H9 (cell line): ENCODE measurements around the gene CD1E. TPM values are rescaled to one million over a fixed set of nuclear protein-coding genes. Genes with fewer than 3 reads are reported as not detected.

Experiments
- DNase-seq: peaks from one replicate; pipeline ENCODE4 v3.0.0-alpha.2; 2017
- H2AFZ ChIP-seq: one replicate; pipeline ENCODE4 v1.6.1; 2013; ENCODE audit warnings: mild to moderate bottlenecking, low read length, control low read depth, moderate library complexity
- H2AK5ac ChIP-seq: 2 replicates; pipeline ENCODE4 v1.6.1; 2013; ENCODE audit warnings: low read length, control low read depth, mixed read lengths; ENCODE audit not compliant: insufficient read length
- H2BK120ac ChIP-seq: one replicate; pipeline ENCODE4 v1.6.1; 2013; ENCODE audit warnings: low read depth, mild to moderate bottlenecking, low read length, control low read depth, inconsistent platforms; ENCODE audit not compliant: poor library complexity, severe bottlenecking
- H2BK12ac ChIP-seq: 2 replicates; pipeline ENCODE4 v1.6.1; 2013; ENCODE audit warnings: low read length, control low read depth, mixed read lengths, low read depth; ENCODE audit not compliant: insufficient read length
- H2BK15ac ChIP-seq: 2 replicates; pipeline ENCODE4 v1.6.1; 2013; ENCODE audit warnings: low read depth, low read length, control low read depth
- H2BK20ac ChIP-seq: one replicate; pipeline ENCODE4 v1.6.1; 2013; ENCODE audit warnings: low read depth, mild to moderate bottlenecking, low read length, control low read depth, inconsistent platforms; ENCODE audit not compliant: poor library complexity, severe bottlenecking
- H2BK5ac ChIP-seq: 2 replicates; pipeline ENCODE4 v1.6.1; 2013; ENCODE audit warnings: low read length, control low read depth, mixed read lengths; ENCODE audit not compliant: insufficient read length
- H3K14ac ChIP-seq: 2 replicates; pipeline ENCODE4 v1.6.1; 2013; ENCODE audit warnings: low read length, control low read depth; ENCODE audit not compliant: insufficient read depth
- H3K18ac ChIP-seq: 2 replicates; pipeline ENCODE4 v1.6.1; 2013; ENCODE audit warnings: low read depth, mild to moderate bottlenecking, mixed read lengths, low read length, control low read depth; ENCODE audit not compliant: insufficient read length
- H3K23ac ChIP-seq: 2 replicates; pipeline ENCODE4 v1.6.1; 2013; ENCODE audit warnings: low read length, control low read depth, mixed read lengths, low read depth; ENCODE audit not compliant: insufficient read length
- H3K23me2 ChIP-seq: 2 replicates; pipeline ENCODE4 v1.6.1; 2013; ENCODE audit warnings: low read depth, mild to moderate bottlenecking, mixed read lengths, low read length, control low read depth; ENCODE audit not compliant: insufficient read length, poor library complexity, severe bottlenecking
- H3K27ac ChIP-seq: 2 replicates; pipeline ENCODE4 v1.5.1; 2013; ENCODE audit warnings: low read length, control low read depth, mixed read lengths, low read depth; ENCODE audit not compliant: insufficient read length
- H3K27me3 ChIP-seq: 2 replicates; pipeline ENCODE4 v1.6.1; 2013; ENCODE audit warnings: low read length, control low read depth, inconsistent platforms; ENCODE audit not compliant: insufficient read depth
- H3K4ac ChIP-seq: 2 replicates; pipeline ENCODE4 v1.6.1; 2013; ENCODE audit warnings: low read depth, mild to moderate bottlenecking, control low read depth, inconsistent platforms, low read length, moderate library complexity
- H3K4me1 ChIP-seq: 2 replicates; pipeline ENCODE4 v1.6.1; 2013; ENCODE audit warnings: low read length, control low read depth, inconsistent platforms; ENCODE audit not compliant: insufficient read depth
- H3K4me2 ChIP-seq: 2 replicates; pipeline ENCODE4 v1.6.1; 2013; ENCODE audit warnings: low read length, control low read depth, mixed read lengths; ENCODE audit not compliant: insufficient read length, insufficient read depth
- H3K56ac ChIP-seq: 2 replicates; pipeline ENCODE4 v1.6.1; 2013; ENCODE audit warnings: low read depth, mild to moderate bottlenecking, mixed read lengths, low read length, control low read depth; ENCODE audit not compliant: insufficient read length
- H3K79me1 ChIP-seq: 2 replicates; pipeline ENCODE4 v1.6.1; 2013; ENCODE audit warnings: low read depth, mild to moderate bottlenecking, moderate library complexity, low read length, control low read depth, inconsistent platforms; ENCODE audit not compliant: insufficient read depth, poor library complexity, severe bottlenecking
- H3K79me2 ChIP-seq: 2 replicates; pipeline ENCODE4 v1.6.1; 2013; ENCODE audit warnings: low read length, control low read depth, inconsistent platforms; ENCODE audit not compliant: insufficient read depth
- H3K9ac ChIP-seq: 2 replicates; pipeline ENCODE4 v1.6.1; 2013; ENCODE audit warnings: low read length, control low read depth, mixed read lengths; ENCODE audit not compliant: insufficient read length; ENCODE audit errors: extremely low read depth
- H3K9me3 ChIP-seq: one replicate; pipeline ENCODE4 v1.6.1; 2013; ENCODE audit warnings: low read depth, low read length, inconsistent platforms; ENCODE audit not compliant: control insufficient read depth
- H3T11ph ChIP-seq: one replicate; pipeline ENCODE4 v1.6.1; 2013; ENCODE audit warnings: mild to moderate bottlenecking, low read length, control low read depth, inconsistent platforms
- H4K20me1 ChIP-seq: one replicate; pipeline ENCODE4 v1.6.1; 2013; ENCODE audit not compliant: control insufficient read depth, insufficient read length, insufficient read depth
- H4K5ac ChIP-seq: 2 replicates; pipeline ENCODE4 v1.6.1; 2013; ENCODE audit warnings: low read depth, mild to moderate bottlenecking, mixed read lengths, low read length, control low read depth; ENCODE audit not compliant: insufficient read length
- H4K8ac ChIP-seq: replicated peaks from 2 replicates; pipeline ENCODE4 v1.6.1; 2013; ENCODE audit warnings: low read length, control low read depth, mixed read lengths, low read depth; ENCODE audit not compliant: insufficient read length
- H4K91ac ChIP-seq: 2 replicates; pipeline ENCODE4 v1.6.1; 2013; ENCODE audit warnings: low read depth, mild to moderate bottlenecking, moderate library complexity, mixed read lengths, low read length, control low read depth; ENCODE audit not compliant: insufficient read length
- H3K27ac Mint-ChIP-seq, 3 experiments: 2 replicates in 2 of 3; 3 replicates in 1 of 3; pipeline ENCODE4 v1.8.0; 2020 to 2021; ENCODE audit warnings: mixed read lengths in 3 of 3, mild to moderate bottlenecking in 1 of 3, moderate library complexity in 1 of 3
- H3K27me3 Mint-ChIP-seq: 2 replicates; pipeline ENCODE4 v1.8.0; 2021; ENCODE audit warnings: low read depth, mild to moderate bottlenecking, moderate library complexity, mixed read lengths
- H3K36me3 Mint-ChIP-seq, 3 experiments: 2 replicates in 2 of 3; 3 replicates in 1 of 3; pipeline ENCODE4 v1.8.0; 2020 to 2021; ENCODE audit warnings: low read depth in 3 of 3, mixed read lengths in 3 of 3; ENCODE audit not compliant: insufficient read depth in 1 of 3
- H3K4me1 Mint-ChIP-seq, 2 experiments: 2 replicates each; pipeline ENCODE4 v1.8.0; 2020; ENCODE audit warnings: mixed read lengths in 2 of 2
- H3K4me3 Mint-ChIP-seq, 2 experiments: 2 replicates in 1 of 2; 3 replicates in 1 of 2; pipeline ENCODE4 v1.8.0; 2020 to 2021; ENCODE audit warnings: mild to moderate bottlenecking in 2 of 2, mixed read lengths in 2 of 2, moderate library complexity in 1 of 2
- H3K9me3 Mint-ChIP-seq, 2 experiments: 2 replicates in 1 of 2; 3 replicates in 1 of 2; pipeline ENCODE4 v1.8.0; 2020; ENCODE audit warnings: mild to moderate bottlenecking in 2 of 2, mixed read lengths in 2 of 2, moderate library complexity in 1 of 2
- CTCF ChIP-seq: fragments of 200-600 bp; sonication (generic); conservative IDR thresholded peaks from 3 replicates; pipeline ENCODE4 v1.8.0; 2021; ENCODE audit warnings: antibody characterized with exemption, mild to moderate bottlenecking
- WGBS: extraction: QIAGEN DNeasy Blood & Tissue Kit; methylation state at CpG from one replicate; pipeline ENCODE4 v1.1.7; 2013; ENCODE audit warnings: missing lambda C conversion rate, low lambda C conversion rate, mixed read lengths; ENCODE audit not compliant: insufficient read length; ENCODE audit errors: extremely low coverage; 5-methylcytosine and 5-hydroxymethylcytosine counted together
- total RNA-seq: library from RNA; stranded (reverse); gene quantifications from 2 replicates; pipeline ENCODE4 v1.2.1, GENCODE V29; 2021

CD1E gene
- total RNA-seq, 1 experiment from 2014 or later = not detected

- Histone ChIP-seq H2BK5ac (no peak overlapping the region), H2BK15ac (no peak overlapping the region), H2AK5ac (no peak overlapping the region), H4K91ac (no peak overlapping the region), H3K4me2 (no peak overlapping the region), H3K14ac (no peak overlapping the region), H3K56ac (no peak overlapping the region), H3K23me2 (no peaks in the 10 kb centered on the region), H3K9me3 (no peaks in the 10 kb centered on the region), H3K79me1 (no peaks in the 10 kb centered on the region), H3K9ac (no peak overlapping the region), H2BK12ac (no peak overlapping the region), H2BK20ac (no peak overlapping the region), H3T11ph (no peak overlapping the region), H3K4ac (no peak overlapping the region), H3K4me1 (no peaks in the 10 kb centered on the region), H3K23ac (no peak overlapping the region), H4K5ac (no peak overlapping the region), H4K20me1 (no peaks in the 10 kb centered on the region), H3K79me2 (no peaks in the 10 kb centered on the region), H2BK120ac (no peak overlapping the region), H2AFZ (no peak overlapping the region), H4K8ac (no peak overlapping the region), H3K27me3 (no peaks in the 10 kb centered on the region), H3K18ac (no peak overlapping the region), H3K27ac (no peak overlapping the region)
- TF ChIP-seq CTCF = no peak
- no peaks in the 10 kb centered on the region for H3K36me3 Mint-ChIP-seq
- no CpG with 5 or more reads among the region's 3 CpGs for WGBS
- DNase-seq = no peak
- H3K9me3 Mint-ChIP-seq = no peaks in the 10 kb centered on the region
- H3K4me3 Mint-ChIP-seq = no peak overlapping the region
- no peaks in the 10 kb centered on the region for H3K4me1 Mint-ChIP-seq
- H3K27ac Mint-ChIP-seq = no peak overlapping the region
- no peaks in the 10 kb centered on the region for H3K27me3 Mint-ChIP-seq
These were observed 43.0 kb downstream of the CD1E start for GRCh38 chr1:158396646-158397045.
